Stimulated activated CD4-positive, alpha-beta T cell treated with anti-CD3 and anti-CD28 coated beads, Interleukin-12 subunit alpha, Interleukin-12 subunit beta, amount 100 ng/mL, for 48 hours (primary cell): Measurements from ENCODE around the gene HSBP1L1.

Experiments used
- DNase-seq, 3 donors: peaks; one replicate each; pipeline ENCODE4 v3.0.0-alpha.2; 2020; ENCODE audit warnings: low read depth in 2 of 3, low spot score in 1 of 3

The HSBP1L1 gene

DNA sequence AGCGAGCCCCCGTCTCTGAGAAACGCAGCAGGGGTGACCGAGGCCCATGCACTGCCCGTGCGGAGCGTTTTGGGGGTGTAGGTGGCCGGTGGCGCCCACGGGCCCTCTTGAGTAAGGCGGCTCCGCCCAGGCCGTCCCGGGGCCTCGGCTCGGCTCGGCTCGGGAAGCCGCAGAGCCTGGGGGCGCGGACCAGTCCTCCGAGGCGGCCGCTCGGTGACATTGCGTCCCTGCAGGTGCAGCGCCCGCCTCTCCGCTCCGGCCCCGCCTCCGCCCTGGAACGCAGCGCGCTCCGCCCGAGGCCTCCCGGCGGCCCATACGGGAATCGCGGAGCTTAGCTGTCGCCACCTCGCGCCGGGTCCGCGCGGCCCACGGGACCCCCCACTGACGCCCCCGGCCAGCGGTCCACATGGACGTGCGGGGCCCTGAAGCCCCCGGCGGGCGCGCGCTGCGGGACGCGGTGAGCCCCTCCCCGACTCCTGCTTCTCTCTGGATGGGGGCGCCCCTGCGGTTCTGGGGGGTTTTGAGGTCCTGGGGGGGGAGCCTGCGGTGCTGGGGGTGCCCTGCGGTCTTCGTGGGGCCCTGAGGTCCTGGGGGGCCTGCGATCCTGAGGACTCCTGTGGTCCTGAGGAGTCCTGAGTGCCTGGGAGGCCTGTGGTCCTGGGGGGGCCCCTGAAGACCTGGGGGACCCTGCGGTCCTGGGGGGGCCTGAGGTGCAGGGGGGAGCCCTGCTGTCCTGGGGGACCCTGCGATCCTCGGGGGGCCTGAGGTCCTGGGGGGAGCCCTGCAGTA is at the start of gene HSBP1L1:
Gene HSBP1L1 (plus strand): TSS at position 314 of the 789 bp plus-strand sequence. CDS start 93 bp downstream, at position 407.
- DNase-seq = peak in 2 of 3 donors; percentile 50

DNA sequence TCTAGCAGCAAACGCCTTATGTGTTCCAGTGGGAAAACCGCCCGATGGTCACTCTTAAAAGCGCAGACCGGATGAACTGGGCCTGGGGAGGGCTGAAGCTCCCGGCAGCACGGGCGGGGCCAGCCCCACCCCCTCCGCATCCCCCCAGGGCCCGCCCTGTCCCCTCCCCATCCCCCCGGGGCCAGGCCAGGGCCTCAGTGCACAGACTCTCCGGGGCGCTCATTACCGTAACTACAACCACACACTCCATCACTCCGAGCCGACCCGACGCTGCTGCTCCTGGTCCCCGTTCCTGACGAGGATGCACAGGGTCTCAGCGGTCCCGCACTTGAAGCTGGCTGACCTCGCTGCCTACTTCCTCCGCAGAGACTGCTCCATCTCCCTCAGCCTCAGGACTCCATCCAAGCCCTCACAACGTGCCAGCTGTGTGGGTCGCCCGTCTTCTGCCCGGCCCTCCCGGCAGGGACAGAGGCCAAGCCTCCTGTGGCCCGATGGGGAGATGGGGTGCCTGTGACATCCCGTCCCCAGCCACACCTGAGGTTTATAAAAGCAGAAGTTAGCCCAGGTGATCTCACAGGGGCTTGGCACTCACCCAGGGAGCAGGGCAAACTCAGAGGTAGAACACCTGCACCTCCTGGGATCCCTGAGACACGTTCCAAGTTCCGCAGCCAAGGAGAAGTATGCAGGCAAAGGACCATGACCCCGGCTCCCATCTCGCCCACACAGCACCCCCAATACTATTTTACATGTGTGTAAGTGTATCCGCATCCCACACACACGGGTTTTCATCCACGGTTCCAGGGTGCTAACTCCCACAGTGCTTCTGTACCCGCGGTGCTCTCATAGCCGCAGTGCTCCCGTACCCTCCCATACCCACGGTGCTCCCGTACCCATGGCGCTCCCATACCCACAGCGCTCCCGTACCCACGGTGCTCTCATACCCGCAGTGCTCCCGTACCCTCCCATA is 49.0 kb upstream of the HSBP1L1 start:
- no peak for DNase-seq

DNA sequence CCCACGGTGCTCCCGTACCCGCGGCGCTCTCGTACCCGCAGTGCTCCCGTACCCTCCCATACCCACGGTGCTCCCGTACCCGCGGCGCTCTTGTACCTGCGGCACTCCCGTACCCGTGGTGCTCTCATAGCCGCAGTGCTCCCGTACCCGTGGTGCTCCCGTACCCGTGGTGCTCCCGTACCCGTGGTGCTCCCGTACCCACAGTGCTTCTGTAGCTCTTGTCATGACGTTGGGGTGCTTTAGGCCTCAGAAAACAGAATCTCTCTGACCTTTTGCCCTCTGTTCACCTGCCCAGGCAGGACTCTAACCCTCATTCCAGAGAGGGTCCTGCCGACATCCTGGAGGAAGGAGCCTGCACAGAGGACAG is 48.3 kb upstream of the HSBP1L1 start:
- DNase-seq = no peak

DNA sequence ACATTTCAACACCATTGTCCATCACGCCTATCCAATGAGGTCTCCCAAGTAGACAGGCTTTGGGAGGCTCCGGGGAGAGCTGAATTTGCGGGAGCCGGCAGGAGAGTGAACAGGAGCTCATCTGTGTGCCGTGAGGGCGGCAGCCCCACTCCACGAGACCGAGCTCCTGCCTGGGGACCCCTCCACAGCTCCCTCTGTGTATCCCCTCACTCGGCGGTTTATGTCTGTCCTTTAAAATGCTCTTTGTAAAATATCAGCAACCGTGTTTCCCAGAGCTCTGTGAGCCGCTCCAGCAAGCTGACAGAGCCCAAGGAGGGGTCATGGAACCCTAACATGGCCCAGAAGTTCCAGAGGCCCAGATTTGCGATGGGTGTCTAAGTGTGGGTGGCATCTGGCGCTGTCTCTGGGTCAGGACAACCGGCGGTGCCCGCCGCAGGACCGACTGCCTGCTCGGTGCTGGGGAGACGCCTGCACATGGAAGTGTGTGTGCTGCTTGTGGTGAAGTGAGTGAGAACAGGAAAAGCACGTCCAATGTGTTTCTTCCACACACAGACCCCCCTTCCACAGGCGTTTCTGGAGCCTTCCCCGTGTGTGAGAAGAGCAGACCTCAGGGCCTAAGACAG is 47.8 kb upstream of the HSBP1L1 start:
- DNase-seq = no peak

DNA sequence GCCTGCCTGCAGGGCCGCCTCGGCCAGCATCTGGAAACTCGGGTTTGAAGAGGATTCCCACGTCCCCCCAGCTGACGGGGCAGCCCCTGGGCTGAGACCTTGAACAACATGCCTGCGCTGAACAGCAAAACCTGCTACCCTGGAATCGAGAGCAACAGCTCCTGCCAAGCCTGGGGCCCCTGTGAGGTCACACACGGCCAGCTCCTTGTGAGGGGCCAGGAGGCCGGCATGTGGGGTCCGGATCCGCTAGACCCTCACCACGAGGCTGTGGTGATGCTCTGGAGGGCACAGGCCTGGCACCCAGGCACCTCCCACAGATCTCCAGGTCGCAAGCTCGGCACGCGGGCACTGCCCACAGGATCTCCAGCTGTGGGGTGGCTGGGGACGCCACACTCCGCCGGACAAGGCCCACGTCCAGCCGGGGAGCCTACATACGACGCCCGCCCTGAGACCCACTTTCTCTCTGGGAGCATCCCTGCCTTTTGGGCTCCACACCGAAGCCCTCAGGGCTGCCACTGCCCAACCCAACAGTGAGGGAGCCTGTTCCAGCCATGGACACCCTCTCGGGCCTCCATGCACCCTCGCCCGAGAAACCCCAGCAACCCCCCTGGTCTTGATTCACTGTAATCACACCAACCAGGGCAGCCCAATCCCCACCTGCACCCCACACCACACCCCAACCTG is 47.1 kb upstream of the HSBP1L1 start:
- no peak for DNase-seq

DNA sequence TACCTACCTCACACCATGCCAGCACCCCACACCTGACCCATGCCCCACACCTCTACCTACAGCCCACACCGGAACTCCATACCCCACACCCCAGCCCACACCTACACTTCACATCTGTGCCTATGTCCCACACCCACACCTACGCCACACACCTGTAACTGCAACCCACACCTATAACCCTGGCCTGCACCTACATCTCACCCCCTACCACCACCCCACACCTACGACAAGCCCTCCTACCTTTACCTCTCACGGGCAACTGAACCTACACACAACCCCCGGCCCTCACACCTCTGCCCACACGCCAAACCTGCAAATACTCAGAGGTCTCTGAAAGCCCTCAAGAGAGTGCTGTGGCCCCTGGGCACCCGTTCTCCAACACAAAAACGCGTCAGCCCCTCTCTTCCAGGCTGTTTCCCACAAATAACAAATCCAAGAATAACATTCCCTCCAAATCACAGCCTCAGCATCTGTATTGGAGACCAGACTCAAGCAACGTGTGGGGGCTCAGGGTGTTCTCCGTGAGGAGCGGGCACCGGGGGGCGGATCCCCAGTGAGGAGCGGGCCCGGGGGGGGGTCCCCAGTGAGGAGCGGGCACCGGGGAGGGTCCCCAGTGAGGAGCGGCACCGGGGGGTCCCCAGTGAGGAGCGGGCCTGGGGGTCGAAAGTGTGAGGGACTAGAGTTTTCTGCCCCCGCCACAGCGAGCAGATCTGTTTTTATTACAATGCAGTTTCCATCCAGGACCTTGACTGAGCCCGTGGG is 46.4 kb upstream of the HSBP1L1 start:
- no peak for DNase-seq

DNA sequence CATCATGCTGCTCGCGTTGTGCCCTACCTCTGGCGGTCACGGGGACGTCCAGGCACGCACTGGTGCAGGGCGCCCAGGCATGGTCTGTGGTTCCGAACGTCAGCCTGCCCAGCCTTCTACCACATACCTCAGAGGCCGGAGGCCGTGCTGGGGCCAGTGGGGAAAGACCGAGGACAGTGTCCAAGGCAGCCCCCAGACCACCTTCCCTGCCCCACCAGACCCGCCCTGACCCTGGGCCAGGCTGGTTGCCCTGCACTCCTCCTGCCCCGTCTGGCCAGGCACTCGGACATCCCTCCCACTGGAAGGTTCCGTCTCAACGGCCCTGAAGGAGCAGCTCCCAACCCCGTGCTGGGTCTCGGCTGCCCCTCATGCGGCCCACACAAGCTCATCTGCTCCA is 45.8 kb upstream of the HSBP1L1 start:
- no peak for DNase-seq

DNA sequence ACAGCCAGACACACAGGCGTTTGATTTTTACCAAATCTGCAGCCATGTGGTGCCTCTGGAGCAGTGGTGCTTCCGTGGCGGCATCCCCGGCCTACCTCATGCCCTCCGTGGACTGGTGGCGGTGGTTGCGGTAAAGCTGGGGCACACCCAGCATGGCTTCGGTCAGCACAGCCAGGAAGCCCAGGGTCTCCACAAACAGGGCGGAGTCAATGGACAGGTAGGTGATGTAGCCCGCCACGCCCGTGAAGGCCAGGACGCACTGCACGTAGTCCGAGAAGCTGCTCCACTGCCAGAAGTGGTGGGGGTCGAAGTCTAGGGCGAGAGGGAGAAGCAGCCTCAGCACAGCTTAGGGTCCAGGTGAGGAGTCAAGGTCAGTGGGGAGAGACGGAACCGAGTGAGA is 45.4 kb upstream of the HSBP1L1 start:
- DNase-seq = no peak

DNA sequence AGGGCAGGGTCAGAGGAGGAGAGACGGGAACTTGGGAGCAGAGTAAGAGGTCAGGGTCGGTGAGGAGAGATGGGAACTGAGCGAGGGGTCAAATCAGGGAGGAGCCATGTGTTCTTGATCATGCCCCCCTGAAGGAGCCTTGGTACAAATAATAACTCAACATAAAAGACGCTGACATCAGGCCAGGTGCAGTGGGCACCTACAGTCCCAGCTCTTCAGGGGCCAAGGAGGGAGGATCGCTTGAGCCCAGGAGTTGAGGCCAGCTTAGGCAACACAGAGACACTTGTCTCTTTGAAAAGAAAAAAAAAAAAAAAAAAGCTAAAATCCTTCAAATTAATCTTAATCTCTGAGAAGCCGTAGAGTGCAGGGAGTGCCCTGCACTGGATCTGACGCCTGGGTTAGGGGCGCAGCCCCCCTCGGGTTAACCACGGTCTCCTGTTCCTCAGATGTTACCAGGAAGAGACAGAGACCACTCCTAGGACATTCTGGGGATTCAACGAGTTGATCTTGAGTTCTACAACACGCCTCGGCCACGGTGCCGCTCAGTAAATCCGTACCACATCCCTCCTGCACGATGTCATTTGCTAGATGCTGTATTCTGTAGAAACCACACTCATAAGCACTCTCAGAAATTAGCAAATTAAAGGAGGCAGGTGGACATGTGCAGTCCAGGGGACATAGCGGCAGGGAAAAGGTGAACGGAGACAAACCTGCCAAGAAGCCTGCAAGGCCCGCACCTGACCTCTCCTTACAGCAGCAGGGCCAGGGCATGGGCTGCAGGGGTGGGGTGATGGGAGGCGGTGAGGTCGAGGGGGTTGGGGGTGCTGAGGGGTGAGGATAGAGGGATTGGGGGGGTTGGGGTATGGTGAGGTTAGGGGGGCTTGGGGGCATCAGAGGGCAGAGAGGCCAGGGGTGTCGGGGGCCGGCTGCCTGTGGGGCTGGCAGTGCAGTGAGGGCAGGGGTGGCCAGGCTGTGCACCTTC is 42.2 kb upstream of the HSBP1L1 start:
- no peak for DNase-seq

DNA sequence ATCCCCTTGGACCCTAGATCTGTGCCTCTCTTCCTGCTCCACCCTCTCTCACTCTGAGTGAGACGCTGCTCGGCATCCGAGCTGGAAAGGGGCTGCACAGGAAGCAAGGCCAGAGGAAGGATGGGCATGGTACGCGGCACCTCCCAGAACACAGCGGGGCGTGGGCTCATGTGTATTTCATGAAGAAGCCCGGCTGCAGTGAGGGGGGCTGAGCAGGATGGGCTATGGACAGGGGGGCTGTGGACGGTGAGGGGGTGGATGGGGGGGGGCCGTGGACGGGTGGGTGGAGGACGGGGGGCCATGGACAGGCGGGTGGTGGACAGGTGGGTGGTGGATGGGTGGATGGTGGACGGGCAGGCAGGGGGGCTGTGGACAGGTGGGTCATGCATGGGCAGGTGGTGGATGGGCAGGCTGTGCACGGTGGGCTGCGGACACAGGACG is 41.5 kb upstream of the HSBP1L1 start:
- no peak for DNase-seq

DNA sequence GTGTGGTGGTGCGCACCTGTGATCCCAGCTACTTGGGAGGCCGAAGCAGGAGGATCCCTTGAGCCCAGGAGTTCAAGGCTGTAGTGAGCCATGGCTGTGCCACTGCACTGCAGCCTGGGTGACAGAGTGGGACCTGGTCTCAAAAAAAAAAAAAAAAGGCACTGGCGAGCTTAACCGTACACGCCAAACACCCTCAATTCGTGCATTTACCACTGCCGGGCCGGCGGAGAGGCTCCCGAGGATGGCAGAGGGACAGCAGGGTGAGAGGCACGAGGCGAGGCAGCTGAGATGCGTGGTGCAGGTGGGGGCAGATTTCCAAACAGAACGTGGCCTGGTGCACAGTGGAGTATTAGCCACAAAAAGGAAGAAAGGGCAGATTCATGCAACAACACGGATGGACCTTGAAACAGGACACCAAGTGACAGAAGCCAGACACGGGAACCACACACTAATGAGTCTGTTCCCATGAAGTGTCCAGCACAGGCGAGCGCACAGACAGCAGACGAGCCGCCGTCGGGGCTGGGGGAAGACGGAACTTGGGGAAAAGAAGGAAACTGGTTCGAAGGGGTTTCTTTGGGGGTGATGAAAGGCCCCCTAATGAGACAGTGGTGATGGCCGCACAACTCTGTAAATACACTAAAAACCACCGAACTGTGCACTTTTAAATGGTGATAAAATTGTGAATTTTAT is 40.4 kb upstream of the HSBP1L1 start:
- no peak for DNase-seq

DNA sequence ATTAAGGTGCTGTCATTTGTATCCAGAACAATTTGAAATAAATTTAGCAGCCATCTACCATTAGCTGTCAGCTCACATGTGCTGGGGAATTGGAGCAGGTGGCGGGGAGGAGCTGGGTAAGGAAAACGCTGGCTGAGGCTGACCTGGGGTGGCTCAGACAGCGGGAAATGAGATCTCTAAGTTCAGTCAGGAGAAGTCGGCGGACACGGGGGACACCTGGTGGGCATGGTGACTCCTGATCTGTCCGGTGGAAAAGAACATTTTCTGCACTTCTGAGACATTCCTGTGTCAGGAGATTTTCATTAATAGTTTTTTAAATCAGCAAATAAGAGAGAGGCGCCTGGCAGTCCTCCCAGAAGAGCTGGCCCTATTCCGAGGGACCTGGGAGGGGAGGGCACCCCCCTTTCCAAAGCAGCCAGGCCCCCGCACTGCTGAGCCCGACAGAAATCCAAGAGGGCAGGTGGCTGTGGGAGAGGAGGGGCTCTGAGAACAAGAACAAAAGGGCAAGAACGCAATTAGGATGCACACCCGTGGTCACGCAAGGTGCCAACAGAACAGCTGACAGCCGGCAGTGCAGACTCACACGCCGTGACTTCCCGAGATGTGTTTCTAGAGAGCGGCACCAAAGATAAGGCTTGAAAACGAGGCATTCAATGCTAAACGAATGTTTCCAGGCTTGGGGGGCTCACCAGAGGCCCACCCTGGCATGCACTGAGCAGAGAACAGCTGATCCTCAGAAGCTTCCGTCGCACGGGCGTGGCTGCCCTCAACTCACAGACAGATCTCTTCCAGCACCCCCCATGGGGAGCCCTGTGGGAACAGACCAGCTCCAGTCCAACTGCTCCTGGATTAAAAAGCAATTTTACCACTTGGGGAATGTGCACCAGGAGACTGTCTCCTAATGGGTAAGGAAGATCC is 39.4 kb upstream of the HSBP1L1 start:
- DNase-seq = no peak

DNA sequence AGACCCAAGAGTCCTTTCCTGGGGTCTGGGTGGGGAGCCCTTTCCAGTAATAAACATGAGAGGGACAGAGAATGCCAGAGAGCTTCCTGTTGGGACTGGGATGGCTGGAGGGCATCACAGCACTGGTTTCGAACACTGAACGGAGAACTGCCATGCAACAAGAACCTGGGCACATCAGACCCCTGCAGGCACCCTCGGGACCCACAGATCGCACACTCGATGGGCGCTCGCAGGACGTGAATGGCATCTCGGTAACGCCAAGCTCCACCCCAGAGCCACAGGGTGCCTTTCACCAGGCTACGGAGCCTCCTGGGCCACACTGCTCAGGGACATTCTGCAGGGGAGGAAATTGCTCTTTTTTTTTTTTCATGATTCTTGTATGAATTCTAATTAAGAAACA is 38.1 kb upstream of the HSBP1L1 start:
- DNase-seq = no peak

DNA sequence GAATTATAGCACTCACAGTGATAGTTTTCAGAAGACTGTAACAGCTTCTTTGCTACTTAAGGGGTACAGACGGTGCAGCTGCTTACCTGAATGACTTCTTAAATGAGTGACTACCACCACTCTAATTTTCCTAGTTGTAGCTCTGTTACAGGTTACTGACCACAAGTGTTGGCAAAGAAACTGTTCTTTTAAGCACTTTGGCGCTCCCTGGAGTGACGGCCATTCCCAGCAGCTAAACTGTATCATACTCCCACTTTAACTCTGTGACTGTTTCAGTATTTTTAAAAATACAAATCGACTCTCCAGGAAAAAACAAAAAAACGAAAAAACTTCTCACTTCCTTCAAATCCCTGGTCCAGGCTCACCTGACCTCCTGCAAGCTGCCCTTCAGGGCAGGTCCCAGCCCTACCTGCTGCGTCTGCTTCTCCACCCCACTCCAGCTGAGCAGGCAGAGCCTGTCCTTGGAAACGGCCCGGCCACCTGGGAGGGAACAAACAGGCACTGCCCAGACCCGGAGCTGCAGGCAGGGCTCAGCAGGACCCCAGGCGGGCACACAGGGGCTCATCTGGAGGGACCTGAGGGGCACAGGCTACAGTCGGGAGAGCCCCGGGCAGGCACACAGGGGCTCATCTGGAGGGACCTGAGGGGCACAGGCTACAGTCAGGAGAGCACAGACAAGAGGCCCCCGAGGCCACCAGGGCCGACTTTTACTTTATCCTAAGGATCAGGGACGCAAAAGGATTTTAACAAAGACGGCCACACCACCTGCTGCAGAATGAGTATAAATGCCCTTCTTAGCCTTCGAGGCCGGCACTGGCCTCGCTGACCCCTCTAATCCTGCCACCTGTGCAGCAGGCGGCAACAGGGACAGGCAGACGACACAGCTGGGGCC is 37.5 kb upstream of the HSBP1L1 start:
- no peak for DNase-seq

DNA sequence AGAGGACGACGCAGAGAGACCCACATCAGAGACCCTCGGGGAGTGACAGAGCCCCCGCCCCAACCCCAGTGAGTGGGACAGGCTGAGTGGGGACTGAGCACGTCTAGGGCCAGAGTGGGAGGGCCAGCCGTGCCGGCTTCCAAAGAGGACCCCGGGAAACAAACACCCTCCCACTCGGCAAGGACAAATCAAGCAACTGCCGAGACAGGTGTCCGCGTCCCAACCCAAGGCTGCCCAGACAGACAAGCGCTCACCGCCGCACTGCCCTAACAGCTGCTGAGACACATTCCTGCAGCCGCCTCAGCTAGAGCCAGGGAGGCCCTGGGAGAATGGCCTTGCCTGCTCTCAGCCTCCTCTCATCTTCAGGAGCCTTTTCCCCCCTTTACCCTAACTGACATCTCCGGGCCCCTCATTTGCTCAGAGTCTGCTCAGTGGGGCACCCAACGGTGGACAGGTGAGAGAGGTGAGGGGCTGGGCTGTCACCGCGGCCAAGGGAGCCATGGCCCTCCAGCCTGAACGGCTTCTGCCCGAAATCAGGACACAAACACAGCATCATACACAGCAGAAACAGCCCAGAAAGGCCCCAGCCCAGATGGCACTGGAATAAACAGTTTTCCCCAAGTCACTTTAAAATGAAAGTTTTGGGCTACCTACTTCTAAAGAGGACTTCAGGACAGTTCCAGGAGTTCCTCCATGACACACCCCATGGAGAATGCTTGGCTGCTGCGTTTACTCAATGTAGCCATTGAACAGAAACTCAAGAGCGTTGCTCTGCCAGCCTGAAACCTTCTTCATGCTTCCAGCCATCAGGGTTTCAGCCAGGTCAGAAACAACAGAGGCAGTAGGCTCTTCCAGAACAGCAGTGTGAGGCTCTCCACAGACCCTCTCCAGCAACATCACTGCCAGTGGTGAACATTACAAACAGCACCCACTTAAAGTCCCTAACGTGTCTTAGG is 36.6 kb upstream of the HSBP1L1 start:
- no peak for DNase-seq
